Measurements from ENCODE around the gene CAVIN2. TPM values are rescaled to one million over a fixed set of nuclear protein-coding genes. Genes with fewer than 3 reads are reported as not detected.

Gene CAVIN2
- total and polyA plus RNA-seq, 9 of the 15 experiments (the other 6 are each of a cell fraction or from before 2014, with no cell fraction given): 20.6 to 92.4 (median 69.0) TPM

DNA sequence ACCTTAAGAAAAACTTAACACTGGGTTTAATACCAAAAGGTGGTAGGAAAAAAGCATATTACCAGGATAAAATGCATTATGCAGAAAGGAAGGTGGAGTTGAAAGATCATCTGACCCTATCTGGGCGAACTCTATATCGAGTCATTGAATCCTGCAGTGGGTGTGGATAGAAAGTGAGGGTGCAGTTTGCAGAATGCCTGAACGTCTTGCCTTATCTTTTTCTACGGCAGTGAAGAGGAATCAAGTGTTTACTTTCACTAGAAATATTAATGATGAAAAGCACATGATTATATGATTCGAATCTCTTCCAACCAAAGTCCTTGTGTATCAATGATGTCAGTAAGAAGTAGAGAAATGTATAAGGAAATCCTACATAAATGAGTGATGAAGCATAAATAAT lies 4.3 kb upstream of the CAVIN2 start:
- FAIRE-seq: peak; percentile 60
- peak overlapping the region; percentile 60 for H3K4me2 ChIP-seq (ENCODE audit: insufficient read depth, low read length)
- peak overlapping the region in 1 of 2 experiments; percentile 48; a peak in 2 of 4 replicates for H3K9ac ChIP-seq (ENCODE audit: insufficient read depth in 1 of 2, low read depth in 2 of 2, low read length in 2 of 2)
- no peak overlapping the region for H3K4me3 ChIP-seq
- peaks cover 6 to 50% of the 10 kb centered on the region in 2 experiments; a peak in 4 of 5 replicates for H3K4me1 ChIP-seq (replicated peaks in 1 of 2; ENCODE audit: control insufficient read depth in 2 of 2, insufficient read depth in 2 of 2, low read length in 2 of 2)
- no peaks in the 10 kb centered on the region for H3K27me3 ChIP-seq (ENCODE audit: control insufficient read depth in 2 of 2, insufficient read depth in 2 of 2, low read length in 2 of 2)
- peaks cover 99% of the 10 kb centered on the region for H3K79me2 ChIP-seq (ENCODE audit: control insufficient read depth, insufficient read depth, low read length)
- ATAC-seq: peak; percentile 32
- H2AFZ ChIP-seq (ENCODE audit: low read depth, low read length): peak overlapping the region; percentile 58
- DNase-seq (ENCODE audit: extremely low read depth in 1 of 4, low spot score in 3 of 4): peak in 2 of 4 experiments; percentile 48 to 55
- CTCF ChIA-PET (ENCODE audit: low intra/inter-chr PET ratio): no interaction called here
- no peaks in the 10 kb centered on the region for H3K9me1 ChIP-seq (ENCODE audit: control insufficient read depth, insufficient read depth, low read length)
- 0% methylated on average over 5 of the region's 5 CpGs for WGBS (ENCODE audit: insufficient coverage, low coverage, missing lambda C conversion rate)
- in situ Hi-C loops (cut with MboI) (no loop called here), intact Hi-C loops (cut with micrococcal nuclease) (no loop called here)
- no TSS peak for BruUV-seq (replicated peaks)
- H4K20me1 ChIP-seq (replicated peaks; ENCODE audit: control insufficient read depth, insufficient read depth, low read length): no peaks in the 10 kb centered on the region
- H3K36me3 ChIP-seq (ENCODE audit: control insufficient read depth, insufficient read depth, low read length): no peaks in the 10 kb centered on the region
- H3K27ac ChIP-seq (ENCODE audit: extremely low read depth, low read depth, low read length): peak overlapping the region; percentile 45; the same call in 2 of the 3 replicates
- POLR2A ChIA-PET: no interaction called here
- no peaks in the 10 kb centered on the region for H3K9me3 ChIP-seq (replicated peaks; ENCODE audit: control insufficient read depth, insufficient read depth, low read depth, low read length)
- TF ChIP-seq SMARCA4 (IDR thresholded peaks at IDR 0.05) (0 out of 2 replicates have a peak, but pooled peaks have one; percentile 20), DPF2 (IDR thresholded peaks at IDR 0.05) (peak; percentile 60; the same call in 1 of the 2 replicates), NFE2 (IDR thresholded peaks at IDR 0.05; ENCODE audit: low read depth) (0 out of 2 replicates have a peak, but pooled peaks have one; percentile 8), CBFA2T3 (IDR thresholded peaks at IDR 0.05) (peak; percentile 10; the same call in 1 of the 2 replicates), FOXK2 (conservative IDR thresholded peaks at IDR 0.05 in 1 of 2, IDR thresholded peaks at IDR 0.05 in 1 of 2; ENCODE audit: low read depth in 2 of 2) (0 out of 4 replicates have a peak, but pooled peaks have one; percentile 28 to 37), CXXC5 (CRISPR knock-in tag; IDR thresholded peaks at IDR 0.05) (peak; percentile 48), NELFE (IDR thresholded peaks at IDR 0.05; ENCODE audit: insufficient read depth, insufficient read length) (no peak)
- TF ChIP-seq, protein P1, sequence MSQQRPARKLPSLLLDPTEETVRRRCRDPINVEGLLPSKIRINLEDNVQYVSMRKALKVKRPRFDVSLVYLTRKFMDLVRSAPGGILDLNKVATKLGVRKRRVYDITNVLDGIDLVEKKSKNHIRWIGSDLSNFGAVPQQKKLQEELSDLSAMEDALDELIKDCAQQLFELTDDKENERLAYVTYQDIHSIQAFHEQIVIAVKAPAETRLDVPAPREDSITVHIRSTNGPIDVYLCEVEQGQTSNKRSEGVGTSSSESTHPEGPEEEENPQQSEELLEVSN (IDR thresholded peaks at IDR 0.05; ENCODE audit: borderline replicate concordance in 1 of 2, extremely low read depth in 1 of 2, insufficient read depth in 1 of 2, insufficient read length in 1 of 2, low read depth in 1 of 2, low read length in 1 of 2, poor library complexity in 1 of 2, severe bottlenecking in 1 of 2): no peak
- TF ChIP-seq, protein P2, sequence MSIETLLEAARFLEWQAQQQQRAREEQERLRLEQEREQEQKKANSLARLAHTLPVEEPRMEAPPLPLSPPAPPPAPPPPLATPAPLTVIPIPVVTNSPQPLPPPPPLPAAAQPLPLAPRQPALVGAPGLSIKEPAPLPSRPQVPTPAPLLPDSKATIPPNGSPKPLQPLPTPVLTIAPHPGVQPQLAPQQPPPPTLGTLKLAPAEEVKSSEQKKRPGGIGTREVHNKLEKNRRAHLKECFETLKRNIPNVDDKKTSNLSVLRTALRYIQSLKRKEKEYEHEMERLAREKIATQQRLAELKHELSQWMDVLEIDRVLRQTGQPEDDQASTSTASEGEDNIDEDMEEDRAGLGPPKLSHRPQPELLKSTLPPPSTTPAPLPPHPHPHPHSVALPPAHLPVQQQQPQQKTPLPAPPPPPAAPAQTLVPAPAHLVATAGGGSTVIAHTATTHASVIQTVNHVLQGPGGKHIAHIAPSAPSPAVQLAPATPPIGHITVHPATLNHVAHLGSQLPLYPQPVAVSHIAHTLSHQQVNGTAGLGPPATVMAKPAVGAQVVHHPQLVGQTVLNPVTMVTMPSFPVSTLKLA (conservative IDR thresholded peaks at IDR 0.05): 0 out of 4 replicates have a peak, but pooled peaks of 1 of the 2 experiments have one; percentile 22
- TF ChIP-seq, protein P3, sequence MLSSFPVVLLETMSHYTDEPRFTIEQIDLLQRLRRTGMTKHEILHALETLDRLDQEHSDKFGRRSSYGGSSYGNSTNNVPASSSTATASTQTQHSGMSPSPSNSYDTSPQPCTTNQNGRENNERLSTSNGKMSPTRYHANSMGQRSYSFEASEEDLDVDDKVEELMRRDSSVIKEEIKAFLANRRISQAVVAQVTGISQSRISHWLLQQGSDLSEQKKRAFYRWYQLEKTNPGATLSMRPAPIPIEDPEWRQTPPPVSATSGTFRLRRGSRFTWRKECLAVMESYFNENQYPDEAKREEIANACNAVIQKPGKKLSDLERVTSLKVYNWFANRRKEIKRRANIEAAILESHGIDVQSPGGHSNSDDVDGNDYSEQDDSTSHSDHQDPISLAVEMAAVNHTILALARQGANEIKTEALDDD (IDR thresholded peaks at IDR 0.05): peak; percentile 25; the same call in 1 of the 2 replicates
- TF ChIP-seq, protein P4, sequence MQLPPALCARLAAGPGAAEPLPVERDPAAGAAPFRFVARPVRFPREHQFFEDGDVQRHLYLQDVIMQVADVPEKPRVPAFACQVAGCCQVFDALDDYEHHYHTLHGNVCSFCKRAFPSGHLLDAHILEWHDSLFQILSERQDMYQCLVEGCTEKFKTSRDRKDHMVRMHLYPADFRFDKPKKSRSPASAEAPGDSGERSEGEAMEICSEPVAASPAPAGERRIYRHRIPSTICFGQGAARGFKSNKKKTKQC (CRISPR knock-in tag; IDR thresholded peaks at IDR 0.05): no peak

Data from K562 (cell line).